Tibial nerve (tissue), 3 donors: ENCODE measurements around the gene APH1B.

Experiments used
- POLR2A ChIP-seq, 2 donors: fragments of 450-650 bp; IDR thresholded peaks; one replicate each; pipeline ENCODE4 v1.6.1; 2017; ENCODE audit warnings: antibody characterized with exemption in 2 of 2, mild to moderate bottlenecking in 2 of 2, moderate library complexity in 2 of 2
- TF ChIP-seq, protein P1 (sequence below), 5 experiments: fragments of 200-600 bp in 3 of 5; fragments of 450-650 bp in 2 of 5; sonication (generic) in 3 of 5; IDR thresholded peaks; one replicate each; pipeline ENCODE4 v1.5.1; 2016 to 2019; ENCODE audit warnings: antibody characterized with exemption in 5 of 5, mild to moderate bottlenecking in 3 of 5, moderate library complexity in 2 of 5

DNA sequence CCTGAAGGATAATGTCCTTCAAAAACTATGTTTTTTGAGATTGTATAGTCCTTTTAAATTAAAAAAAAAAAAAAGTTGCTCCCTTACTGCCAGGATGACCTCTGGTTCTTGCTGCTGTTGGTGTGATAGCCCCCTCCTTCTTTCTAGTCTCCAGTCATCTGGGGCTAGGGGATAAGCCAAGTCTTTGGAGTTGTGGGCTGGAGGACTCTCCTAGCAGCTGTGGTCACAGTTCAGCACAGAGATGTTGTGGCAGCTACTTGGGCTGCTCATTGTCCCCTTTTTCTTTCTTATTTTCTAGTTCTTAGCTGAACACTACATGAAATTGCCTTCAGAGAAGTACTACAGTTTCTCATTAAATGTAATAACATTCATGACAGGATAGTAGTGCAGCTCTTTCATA, 39.2 kb upstream of the APH1B start:
- TF ChIP-seq, protein P1, sequence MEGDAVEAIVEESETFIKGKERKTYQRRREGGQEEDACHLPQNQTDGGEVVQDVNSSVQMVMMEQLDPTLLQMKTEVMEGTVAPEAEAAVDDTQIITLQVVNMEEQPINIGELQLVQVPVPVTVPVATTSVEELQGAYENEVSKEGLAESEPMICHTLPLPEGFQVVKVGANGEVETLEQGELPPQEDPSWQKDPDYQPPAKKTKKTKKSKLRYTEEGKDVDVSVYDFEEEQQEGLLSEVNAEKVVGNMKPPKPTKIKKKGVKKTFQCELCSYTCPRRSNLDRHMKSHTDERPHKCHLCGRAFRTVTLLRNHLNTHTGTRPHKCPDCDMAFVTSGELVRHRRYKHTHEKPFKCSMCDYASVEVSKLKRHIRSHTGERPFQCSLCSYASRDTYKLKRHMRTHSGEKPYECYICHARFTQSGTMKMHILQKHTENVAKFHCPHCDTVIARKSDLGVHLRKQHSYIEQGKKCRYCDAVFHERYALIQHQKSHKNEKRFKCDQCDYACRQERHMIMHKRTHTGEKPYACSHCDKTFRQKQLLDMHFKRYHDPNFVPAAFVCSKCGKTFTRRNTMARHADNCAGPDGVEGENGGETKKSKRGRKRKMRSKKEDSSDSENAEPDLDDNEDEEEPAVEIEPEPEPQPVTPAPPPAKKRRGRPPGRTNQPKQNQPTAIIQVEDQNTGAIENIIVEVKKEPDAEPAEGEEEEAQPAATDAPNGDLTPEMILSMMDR (IDR thresholded peaks at IDR 0.05), result no peak
- TF ChIP-seq POLR2A (IDR thresholded peaks at IDR 0.05), result no peak
